Jurkat, Clone E6-1 (cell line): ENCODE data around the gene VAC14.
"Not testable (repeated sequence)": the region's sequence is repeated elsewhere in the genome, so short reads cannot be mapped to it uniquely, and the experiment has no call there.

Experiments used
- DNase-seq: peaks from one replicate; pipeline ENCODE4 v3.0.0-alpha.2; 2011; ENCODE audit warnings: low read depth, low spot score
- H3K4me3 ChIP-seq: 2 replicates; pipeline ENCODE4 v1.5.1; 2011; ENCODE audit warnings: mild to moderate bottlenecking, low read length, control low read depth, moderate library complexity

The VAC14 gene

DNA sequence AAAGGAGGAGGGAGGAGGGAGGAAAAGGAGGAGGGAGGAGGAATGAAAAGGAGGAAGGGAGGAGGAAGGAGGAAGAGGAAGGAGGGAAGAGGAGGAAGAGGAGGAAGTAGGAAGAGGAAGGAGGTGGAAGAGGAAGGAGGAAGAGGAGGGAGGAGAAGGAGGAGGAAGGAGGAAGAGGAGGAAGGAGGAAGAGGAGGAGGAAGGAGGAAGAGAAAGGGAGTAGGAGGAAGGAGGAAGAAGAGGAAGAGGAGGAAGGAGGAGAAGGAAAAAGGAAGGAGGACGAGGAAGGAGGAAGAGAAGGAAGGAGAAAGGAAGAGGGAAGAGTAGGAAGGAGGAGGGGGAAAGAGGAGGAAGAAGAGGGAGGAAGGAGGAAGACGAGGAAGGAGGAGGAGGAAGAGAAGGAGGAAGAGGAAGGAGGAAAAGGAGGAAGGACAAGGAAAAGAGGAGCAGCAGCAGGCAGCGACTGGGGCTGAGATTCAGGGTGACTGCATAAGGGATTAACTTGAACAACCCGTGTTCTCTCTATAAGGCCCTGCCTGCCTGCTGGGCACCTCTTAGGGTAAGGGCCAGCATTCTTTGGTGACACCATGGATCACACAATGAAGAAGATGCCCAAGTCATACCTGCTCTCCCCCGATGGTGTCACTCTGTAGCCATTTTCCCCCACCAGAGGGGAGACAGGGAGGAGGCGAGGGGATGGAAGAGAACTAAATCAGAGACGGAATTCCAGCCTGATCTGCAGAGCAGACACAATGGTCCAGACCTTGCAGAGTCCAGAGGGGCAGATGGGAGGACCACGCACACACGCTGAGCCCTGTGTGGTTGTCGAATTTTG lies 156.0 kb downstream of the VAC14 start:
- no peak for DNase-seq
- H3K4me3 ChIP-seq = no peak overlapping the region

DNA sequence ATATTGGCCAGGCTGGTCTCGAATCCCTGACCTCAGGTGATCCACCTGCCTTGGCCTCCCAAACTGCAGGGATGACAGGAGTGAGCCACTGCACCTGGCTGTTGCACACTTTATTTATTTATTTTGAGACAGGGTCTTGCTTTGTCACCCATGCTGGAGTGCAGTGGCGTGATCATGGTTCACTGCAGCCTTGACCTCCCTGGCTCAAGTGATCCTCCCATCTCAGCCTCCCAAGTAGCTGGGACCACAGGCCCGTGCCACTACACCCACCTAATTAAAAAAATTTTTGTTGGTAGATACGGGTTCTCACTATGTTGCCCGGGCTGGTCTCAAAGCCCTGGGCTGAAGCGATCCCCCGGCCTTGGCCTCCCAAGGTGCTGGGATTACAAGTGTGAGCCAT lies 157.7 kb downstream of the VAC14 start:
- not testable (repeated sequence) for H3K4me3 ChIP-seq

GRCh38 chr16:70642633-70643032 lies 158.3 kb downstream of the VAC14 start:
- H3K4me3 ChIP-seq = no peak overlapping the region
- no peak for DNase-seq

More for the DNA sequence above, 157.7 kb downstream of the VAC14 start:
- DNase-seq = not testable (repeated sequence)

- DNase-seq = no peak
- no peak overlapping the region for H3K4me3 ChIP-seq
Measured at GRCh38 chr16:70638814-70639792, 161.9 kb downstream of the VAC14 start.
